ENCODE measurements around the gene TEKT2.

DNA sequence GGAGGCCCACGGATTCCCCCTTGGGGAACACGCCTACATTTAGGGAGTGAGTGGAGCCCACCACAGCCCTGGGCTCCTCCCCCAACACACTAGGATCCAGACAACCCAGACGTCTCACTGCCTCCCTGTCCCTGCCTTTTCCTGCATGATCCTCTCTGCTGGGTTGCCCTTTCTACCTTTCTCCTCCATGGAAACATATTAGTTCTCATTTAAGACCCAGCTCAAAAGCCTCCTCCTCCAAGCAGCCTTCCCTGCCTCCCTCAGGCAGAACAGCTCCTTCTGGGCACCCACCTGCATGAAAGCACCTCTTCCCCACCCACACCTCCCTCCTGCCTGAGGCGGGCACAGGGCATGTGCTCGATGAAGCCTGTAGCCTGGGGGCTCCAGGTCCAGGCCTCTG is 30.5 kb downstream of the TEKT2 start:
- TF ChIP-seq, protein P1, sequence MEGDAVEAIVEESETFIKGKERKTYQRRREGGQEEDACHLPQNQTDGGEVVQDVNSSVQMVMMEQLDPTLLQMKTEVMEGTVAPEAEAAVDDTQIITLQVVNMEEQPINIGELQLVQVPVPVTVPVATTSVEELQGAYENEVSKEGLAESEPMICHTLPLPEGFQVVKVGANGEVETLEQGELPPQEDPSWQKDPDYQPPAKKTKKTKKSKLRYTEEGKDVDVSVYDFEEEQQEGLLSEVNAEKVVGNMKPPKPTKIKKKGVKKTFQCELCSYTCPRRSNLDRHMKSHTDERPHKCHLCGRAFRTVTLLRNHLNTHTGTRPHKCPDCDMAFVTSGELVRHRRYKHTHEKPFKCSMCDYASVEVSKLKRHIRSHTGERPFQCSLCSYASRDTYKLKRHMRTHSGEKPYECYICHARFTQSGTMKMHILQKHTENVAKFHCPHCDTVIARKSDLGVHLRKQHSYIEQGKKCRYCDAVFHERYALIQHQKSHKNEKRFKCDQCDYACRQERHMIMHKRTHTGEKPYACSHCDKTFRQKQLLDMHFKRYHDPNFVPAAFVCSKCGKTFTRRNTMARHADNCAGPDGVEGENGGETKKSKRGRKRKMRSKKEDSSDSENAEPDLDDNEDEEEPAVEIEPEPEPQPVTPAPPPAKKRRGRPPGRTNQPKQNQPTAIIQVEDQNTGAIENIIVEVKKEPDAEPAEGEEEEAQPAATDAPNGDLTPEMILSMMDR (IDR thresholded peaks at IDR 0.05; ENCODE audit: insufficient read depth, low read length, poor library complexity, severe bottlenecking) = no peak
- TF ChIP-seq EZH2phosphoT487 (conservative IDR thresholded peaks at IDR 0.05; ENCODE audit: low read length) = no peak

All from SU-DHL-6 (cell line).